HG02623 (cell line): ENCODE data around the gene RTN4.

Experiments
- ATAC-seq: cut with Tn5 transposase; IDR thresholded peaks from one replicate; pipeline ENCODE4 v1.9.1; 2021; ENCODE audit warnings: moderate library complexity; ENCODE audit not compliant: unreplicated experiment

The RTN4 gene

GRCh38 chr2:54975598-54976492 is 74.4 kb downstream of the RTN4 start:
- ATAC-seq, result no peak

DNA sequence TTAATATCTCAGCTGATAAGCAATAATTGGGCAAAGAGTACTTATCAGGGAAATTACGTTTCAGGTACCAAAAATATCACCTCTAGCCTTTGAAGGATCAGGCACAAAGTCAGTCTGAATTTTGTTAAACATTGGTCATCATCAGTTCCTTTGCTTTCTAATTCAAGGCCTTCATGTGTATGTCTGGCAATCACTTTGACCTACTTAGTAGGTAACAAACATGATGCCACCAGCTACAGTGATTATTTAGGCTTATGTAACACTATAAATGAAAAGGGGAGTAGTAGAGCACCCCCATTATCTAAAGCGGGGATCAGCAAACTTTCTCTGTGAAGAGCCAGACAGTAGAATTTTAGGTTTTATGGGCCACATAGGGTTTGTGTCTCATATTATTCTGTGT is 75.1 kb downstream of the RTN4 start:
- ATAC-seq, result no peak

DNA sequence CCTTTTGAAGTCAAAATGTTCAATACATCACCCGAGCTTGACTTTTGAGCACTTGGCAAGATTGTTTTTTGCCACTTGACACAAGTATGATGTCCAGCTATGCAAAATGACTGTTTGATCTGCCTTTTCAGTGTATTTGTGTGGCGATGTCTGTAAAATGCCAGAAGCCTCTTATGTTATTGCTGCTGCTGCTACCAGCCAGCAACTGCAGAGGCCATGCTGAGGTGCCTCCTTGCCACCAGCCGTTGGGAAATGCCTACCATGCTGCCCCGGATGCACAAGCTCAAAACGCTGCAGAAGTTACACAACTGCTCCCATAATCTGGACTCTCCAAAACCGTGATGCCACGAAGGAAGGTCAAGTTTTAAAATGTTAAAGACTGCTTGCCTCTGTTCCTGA is 80.3 kb downstream of the RTN4 start:
- ATAC-seq, result no peak

DNA sequence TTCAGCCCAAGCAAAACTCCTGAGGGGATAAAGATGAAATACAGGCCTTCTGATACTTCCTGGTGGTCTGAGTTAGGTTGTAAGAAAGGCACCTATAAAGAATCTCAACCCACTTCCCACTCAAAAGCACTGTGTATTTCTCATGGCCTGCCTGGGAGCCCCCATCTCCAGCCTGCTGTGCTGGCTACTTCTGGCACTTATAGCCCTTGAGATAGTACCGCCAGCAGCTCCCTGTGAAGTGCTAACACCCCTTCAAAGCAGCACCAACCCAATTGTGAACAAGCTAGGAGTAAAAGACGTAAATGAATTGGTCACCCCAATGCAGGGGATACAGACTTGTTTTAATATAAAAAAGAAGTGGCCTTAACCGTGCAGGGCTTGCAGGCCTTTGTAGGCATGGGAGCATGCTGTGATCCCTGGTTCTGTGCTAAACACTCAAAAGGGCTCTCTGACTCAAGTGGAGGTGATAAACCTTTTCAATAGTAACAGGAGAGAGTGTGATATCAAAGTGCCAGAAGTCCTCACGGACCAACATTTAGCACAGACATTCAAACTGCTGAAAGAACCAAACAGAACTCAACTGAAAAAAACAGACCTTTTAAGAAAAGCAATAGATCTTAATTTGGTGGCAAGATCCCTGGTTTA is 80.8 kb downstream of the RTN4 start:
- ATAC-seq, result no peak

DNA sequence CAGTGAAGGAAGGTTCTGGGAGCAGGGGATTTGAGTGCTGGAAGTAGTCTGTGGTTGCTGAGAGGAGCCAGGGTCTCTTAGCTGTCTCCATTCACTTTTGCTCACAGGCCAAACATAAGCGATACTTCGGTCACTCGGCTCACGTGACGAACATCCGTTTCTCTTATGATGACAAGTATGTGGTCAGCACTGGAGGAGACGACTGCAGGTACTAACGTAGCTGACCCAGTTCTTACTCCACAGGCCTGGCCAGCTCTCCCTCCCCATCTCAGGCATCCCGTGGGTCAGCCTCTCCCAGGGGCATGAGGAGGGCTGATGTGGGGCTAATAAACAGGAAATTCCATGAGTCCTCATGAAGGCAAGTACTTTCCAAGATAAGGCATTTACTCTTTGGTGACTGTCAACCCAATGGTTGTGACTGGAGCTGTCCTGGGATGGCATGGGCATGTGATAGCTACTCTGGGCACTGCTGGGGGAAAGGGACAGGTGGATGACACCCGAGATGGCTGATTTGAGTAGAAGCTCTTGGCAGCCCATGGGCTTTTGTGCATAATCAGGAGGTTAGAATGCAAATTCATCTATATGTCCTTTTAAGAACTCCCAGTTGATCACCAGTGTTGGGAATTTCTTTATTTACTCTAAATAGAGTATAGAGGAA is 81.6 kb downstream of the RTN4 start:
- ATAC-seq, result no peak

DNA sequence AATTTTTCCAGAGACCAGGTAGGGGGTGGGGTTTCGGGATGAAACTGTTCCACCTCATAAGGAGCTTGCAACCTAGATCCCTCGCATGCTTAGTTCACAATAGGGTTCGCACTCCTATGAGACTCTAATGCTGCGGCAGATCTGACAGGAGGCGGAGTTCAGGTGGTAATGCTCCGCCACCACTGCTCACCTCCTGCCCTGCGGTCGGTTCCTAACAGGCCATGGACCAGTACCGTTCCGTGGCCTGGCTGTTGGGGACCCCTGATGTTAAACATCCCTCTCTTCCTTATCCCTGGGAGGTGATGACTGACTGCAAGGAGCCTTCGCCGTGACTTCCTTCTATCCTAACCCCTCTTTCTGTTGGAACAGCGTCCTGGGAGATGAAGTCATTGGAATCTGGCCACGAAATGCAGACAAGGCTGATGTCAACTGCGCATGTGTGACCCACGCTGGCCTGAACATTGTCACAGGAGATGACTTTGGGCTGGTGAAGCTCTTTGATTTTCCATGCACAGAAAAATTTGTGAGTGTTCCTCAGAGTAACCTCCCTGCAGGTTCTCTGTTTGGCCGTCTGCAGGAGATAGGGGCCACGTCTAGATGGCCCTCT is 82.4 kb downstream of the RTN4 start:
- ATAC-seq, result no peak

DNA sequence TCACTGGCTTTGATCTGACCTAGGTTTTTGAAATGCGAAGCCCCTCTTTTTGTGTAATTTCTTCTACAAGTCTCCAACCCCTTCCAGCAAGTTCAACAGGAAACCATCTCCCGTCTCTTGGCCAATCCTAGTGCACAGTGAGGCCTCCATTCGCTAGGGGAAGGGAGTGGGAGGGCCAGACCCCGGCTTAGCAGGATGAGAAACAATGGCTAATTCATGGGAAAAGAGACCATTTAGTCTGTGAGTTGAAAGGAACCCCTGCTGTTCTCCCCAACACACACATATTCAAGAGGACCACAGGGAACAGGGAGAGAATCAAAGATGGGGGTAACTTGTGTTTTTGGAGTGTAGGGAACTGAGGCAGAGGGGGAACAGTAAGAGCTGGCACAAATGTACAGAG is 83.0 kb downstream of the RTN4 start:
- no peak for ATAC-seq

DNA sequence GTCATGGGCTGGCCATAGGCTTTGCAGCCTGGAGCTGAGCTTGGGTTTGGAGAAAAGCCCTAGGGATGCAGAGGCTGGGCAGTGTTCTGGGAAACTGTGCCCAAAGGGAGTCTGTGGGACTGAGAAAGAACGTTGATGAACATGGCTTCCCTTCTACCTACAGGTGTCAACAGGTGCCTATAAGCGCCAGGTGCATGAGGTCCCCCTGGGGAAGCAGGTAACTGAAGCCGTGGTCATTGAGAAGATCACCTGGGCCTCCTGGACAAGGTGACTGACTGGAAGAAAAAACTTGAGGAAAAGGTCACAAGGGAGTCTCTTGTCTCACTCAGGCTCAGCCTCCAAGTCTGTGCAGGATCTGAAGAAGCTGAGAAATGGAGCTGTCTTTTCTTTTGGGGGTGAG is 83.4 kb downstream of the RTN4 start:
- no peak for ATAC-seq

- no peak for ATAC-seq
These were observed 84.0 kb downstream of the RTN4 start for GRCh38 chr2:54966165-54966832.

DNA sequence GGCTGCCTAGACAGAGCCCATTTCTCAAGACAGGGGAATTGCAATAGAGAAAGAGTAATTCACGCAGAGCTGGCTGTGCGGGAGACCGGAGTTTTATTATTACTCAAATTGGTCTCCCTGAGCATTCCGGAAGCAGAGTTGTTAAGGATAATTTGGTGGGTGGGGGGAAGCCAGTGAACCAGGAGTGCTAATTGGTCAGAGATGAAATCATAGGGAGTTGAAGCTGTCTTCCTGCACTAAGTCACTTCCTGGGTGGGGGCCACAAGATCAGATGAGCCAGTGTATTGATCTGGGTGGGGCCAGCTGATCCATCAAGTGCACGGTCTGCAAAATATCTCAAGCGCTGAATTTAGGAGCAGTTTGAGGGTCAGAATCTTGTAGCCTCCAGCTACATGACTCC is 84.8 kb downstream of the RTN4 start:
- no peak for ATAC-seq

- ATAC-seq, result no peak
These were observed 85.4 kb downstream of the RTN4 start for GRCh38 chr2:54964816-54965215.

DNA sequence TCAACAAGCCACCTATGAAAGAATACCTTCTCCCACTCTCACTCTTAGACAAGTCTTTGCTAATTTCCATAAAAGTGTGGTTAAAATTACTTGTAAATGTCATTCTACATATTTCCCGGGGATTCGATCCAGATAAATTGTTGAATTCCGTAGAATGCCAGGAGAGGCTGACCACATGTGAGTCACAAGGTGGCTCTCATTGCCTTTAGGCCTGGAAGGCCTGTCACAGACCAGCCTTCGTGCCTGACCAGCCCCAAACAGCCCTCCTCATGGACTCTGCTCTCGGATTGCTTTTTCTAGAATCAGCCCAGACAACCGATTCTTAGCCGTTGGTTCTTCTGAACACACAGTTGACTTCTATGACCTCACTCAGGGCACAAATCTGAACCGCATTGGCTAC is 86.0 kb downstream of the RTN4 start:
- no peak for ATAC-seq

DNA sequence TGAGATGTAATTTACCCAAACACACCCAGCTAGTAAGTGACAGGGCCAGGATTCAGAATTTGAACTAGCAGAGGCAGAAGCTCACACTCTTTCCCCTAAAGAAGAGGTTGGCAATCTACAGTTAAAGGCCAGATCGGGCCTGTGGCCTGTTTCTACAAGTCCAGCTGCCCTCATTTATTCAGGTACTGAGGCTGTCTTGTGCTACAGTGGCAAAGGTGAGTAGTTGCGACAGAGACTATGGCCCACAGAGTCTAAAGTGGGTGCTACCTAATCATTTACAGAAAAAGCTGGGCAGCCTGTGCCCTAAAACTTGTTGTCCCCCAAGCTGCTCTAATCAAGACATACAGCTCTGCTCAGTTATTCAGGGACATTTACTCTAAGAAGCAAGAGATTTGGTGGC is 86.8 kb downstream of the RTN4 start:
- no peak for ATAC-seq

DNA sequence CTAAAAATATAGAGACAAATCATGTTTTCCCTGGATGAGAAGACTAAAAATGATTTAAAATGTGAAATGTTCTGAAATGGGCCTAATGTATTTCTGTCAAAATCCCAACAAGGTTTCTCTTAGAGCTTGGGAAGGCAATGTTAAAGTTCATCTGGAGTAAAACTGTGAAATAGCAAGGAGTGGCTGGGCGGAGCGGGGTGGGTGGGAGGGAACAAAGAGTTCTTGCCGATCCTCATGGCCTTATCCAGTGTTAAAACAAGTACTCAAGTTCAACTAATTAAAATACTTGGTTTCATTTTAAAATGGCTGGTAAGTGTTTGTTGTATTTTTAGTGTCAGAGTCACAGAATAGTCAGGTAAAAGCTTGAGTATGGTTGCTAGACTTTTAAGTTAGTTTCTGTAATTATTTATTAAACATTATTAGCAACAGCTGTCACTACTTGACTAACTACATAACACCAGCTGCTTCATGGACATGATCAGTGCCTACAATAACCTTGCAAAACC is 87.3 kb downstream of the RTN4 start:
- no peak for ATAC-seq

DNA sequence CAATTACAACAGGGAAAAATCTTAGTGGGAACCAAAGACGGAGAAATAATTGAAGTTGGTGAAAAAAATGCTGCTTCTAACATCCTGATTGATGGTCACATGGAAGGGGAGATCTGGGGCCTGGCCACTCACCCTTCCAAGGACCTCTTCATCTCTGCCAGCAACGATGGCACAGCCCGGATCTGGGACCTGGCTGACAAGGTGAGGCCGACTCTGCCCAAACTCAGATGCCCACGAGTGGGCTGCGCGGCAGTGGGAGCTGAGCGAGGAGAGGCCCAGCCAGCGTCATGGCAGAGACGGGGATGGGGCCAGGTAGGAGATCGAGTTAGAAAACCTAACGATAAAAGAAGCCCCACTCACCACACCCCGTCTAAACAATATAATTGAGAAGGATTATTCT is 87.7 kb downstream of the RTN4 start:
- no peak for ATAC-seq

DNA sequence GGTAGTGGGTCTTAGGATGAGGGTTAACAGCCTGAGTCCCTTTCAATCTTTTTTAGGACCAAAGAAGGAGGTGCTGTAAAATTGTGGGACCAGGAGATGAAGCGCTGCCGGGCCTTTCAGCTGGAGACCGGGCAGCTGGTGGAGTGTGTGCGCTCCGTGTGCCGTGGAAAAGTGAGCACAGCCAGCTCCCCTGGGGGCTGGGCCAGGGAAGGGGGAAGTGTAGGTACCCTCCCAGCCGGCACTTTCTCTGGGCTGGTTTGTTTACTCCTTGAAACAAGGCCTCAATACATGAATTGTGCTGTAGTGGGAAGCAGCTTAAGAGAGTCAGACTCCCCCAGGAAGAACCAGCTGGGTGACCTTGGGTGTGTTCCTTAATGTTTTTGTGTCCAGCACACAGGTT is 90.1 kb downstream of the RTN4 start:
- ATAC-seq, result no peak

- ATAC-seq, result no peak
These were observed 91.4 kb downstream of the RTN4 start for GRCh38 chr2:54958717-54959371.

- no peak for ATAC-seq
These were observed 92.8 kb downstream of the RTN4 start for GRCh38 chr2:54957321-54957999.

DNA sequence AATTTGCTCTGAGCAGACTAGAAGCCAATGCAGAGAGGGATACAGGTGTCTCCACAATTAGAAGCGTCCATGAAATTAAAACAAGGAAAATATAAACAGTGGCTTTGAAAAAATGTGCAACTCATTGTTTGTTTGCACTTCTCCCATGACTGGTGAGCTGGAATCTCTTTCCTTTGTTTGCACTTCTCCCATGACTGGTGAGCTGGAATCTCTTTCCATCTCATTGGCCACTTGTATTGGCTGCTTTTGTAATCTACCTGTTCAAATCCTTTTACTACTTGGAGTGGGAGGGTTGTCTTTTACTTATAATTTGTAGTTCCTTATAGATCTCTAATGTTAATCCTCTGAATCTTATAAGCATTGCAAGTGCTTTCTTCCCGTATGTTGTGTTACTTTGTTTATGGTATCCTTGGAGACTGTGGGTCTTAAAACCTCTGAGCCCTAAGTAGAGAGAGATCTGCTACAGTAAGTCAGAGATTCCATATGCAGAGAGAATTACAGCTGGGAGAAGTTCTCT is 94.1 kb downstream of the RTN4 start:
- no peak for ATAC-seq
